GM13977 (cell line): ENCODE results near the gene FAM236A.
"Not testable (repeated sequence)": the region's sequence is repeated elsewhere in the genome, so short reads cannot be mapped to it uniquely, and the experiment has no call there.

Experiments
- DNase-seq: peaks from one replicate; pipeline ENCODE4 v3.0.0; 2012; ENCODE audit warnings: low spot score
- in situ Hi-C: fragments of 300-500 bp; cut with MboI; formaldehyde crosslinking; loops from one replicate; pipeline ENCODE4 v1.12.0; 2022; ENCODE audit warnings: low sequenced_read_pairs, low pct_unique_long_range_greater_than_20kb, mixed read lengths, inconsistent platforms; ENCODE audit not compliant: unreplicated experiment

The FAM236A gene

GRCh38 chrX:72937906-72938305 lies at the start of gene FAM236A:
Gene FAM236A, plus strand, starts transcription at chrX:72938206. Its CDS starts 57 bp downstream, at chrX:72938263.
- in situ Hi-C loops, DNase-seq: not testable (repeated sequence)

GRCh38 chrX:72889740-72890139 lies 48.3 kb upstream of the FAM236A start:
- in situ Hi-C loops, DNase-seq: not testable (repeated sequence)

DNA sequence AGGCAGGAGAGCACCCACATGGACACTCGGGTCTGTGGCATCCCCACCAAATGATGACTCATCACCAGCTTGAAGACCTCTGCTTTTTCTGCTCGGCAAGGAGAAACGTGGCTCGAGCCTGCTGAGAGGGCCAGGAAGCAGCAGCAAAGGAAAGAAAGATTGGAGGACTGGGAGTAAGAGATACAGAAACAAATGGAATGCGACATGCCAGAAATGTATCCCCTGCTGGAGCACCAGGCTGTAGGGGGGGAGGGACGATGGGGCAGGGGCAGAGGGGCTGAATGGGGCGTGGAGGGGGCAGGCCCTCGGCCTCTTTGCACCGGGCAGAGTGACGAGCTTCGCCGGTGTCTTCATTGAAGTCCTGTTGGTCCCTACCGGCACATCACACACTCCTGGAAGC lies 25.7 kb upstream of the FAM236A start, which contains the start of gene FAM236C:
FAM236C (plus strand) TSS at position 301 of the 400 bp plus-strand sequence. CDS start 100 bp downstream, outside the sequence.
- in situ Hi-C loops, DNase-seq: not testable (repeated sequence)

DNA sequence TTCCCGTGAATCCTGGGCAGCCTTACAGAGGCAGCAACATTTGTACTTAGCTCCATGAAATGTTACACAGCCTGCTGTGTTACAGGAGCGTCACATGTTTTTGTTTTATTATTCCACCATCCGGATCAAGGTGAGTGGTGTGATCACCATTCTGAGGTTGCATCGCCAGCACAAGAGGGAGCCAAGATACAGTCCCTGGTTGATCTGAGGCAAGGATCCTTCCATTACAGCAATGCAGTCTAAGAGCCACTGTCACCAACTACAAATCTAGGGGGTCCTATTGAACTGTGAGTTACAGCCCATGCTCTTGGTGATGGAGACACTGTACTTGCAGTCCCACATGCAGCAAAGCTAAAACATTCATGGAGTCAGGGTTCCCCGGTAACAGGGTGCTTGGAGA lies 21.9 kb upstream of the FAM236A start:
- in situ Hi-C loops, DNase-seq: not testable (repeated sequence)

GRCh38 chrX:72932283-72932682 lies 5.7 kb upstream of the FAM236A start:
- DNase-seq, in situ Hi-C loops: not testable (repeated sequence)

- in situ Hi-C loops, DNase-seq: not testable (repeated sequence)
These were observed 1.6 kb upstream of the FAM236A start for GRCh38 chrX:72936455-72936854.

GRCh38 chrX:72936882-72937455 lies 1.0 kb upstream of the FAM236A start:
- DNase-seq, in situ Hi-C loops: not testable (repeated sequence)

- DNase-seq, in situ Hi-C loops: not testable (repeated sequence)
These were observed 4.3 kb downstream of the FAM236A start for GRCh38 chrX:72942272-72942671.

DNA sequence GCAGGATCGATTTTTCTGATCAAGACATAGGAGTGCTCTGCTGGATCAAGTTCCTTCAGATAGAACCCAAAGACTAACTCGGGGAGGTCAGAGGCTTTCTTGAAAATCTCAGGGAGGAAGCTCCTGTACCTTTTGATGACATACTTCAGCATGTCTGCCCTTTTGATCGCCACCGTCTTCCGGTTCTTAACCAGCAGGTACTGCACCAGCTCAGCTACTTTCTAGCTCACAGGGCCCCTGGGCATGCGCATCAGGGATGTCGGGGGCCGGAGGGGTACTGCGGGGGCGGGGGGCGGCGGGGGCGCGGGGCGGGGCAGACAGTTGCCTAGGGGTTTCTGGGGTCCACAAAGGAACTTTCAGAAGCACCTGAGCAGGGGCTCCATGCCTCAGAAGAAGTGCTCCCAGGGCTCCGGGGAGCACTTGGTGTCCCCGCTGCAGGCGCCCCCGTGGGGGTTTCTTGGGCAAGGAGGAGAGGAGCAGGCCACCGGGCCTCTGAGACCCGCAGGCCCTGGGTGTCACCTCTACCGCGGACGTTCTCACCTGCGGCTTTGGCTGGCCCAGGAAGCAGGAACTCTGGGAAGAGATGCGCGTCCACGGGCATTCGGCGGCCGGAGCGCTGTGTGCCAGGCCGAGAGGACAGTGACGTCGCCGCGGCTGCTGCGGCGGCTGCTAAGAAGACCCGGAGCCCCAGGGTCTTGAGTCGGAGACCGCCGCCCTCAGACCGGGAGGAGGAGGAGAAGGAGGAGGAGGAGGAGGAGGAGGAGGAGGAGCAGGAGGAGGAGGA lies 5.2 kb downstream of the FAM236A start:
- DNase-seq, in situ Hi-C loops: not testable (repeated sequence)

DNA sequence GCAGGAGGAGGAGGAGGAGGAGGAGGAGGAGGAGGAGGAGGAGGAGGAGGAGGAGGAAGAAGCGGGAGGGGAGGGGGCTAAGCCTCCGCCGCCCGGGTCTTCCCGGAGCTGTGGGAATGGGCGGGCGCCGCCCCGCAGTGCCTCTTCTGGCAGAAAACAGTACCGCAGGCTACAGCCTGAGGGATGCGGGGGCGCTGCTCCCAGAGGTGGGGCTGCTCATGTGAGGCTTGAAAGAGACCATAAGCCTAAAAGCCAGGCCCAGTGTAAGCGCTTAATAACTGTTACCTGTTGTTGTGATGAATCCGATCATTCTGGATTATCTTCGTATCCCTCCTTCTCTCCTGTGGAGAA lies 5.8 kb downstream of the FAM236A start, which contains the start of gene DMRTC1:
DMRTC1 (minus strand) TSS at position 19 of the 351 bp plus-strand sequence. CDS start 68,143 bp downstream, outside the sequence.
- in situ Hi-C loops, result not testable (repeated sequence)

DNA sequence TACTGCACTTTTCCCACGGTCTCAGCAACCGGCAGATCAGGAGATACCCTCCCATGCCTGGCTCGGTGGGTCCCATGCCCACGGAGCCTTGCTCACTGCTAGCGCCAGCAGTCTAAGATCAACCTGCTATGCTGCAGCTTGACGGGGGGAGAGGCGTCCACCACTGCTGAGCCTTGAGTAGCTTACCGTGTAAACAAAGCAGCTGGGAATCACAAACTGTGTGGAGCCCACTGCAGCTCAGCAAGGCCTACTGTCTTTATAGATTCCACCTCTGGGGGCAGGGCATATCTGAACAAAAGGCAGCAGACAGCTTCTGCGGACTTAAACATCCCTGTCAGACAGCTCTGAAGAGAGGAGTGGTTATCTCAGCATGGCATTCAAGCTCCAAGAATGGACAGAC lies 22.0 kb downstream of the FAM236A start:
- in situ Hi-C loops, DNase-seq: not testable (repeated sequence)

More for the DNA sequence above, 5.8 kb downstream of the FAM236A start, which contains the start of gene DMRTC1:
- DNase-seq, result not testable (repeated sequence)

GRCh38 chrX:72971859-72972258 lies 33.9 kb downstream of the FAM236A start:
- in situ Hi-C loops, DNase-seq: not testable (repeated sequence)

DNA sequence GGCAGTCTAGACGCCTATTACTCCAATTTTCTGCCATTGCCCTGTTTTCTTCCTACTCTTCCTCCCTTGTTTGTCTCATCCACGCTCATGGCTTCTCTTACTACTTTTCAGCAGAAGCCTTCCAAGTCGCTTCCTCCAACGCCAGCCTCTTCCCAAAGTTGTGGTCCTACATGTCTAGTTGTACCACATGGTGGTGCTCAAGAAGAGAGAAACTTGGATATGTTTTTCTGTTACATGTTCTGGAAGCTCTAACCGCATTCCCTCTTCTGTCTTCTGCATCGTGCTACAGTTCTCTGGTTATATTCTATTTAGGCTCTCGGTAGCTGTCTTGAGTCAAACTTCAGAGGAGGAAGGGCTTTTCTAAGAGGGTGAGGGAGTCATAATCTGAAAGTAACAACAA lies 36.9 kb downstream of the FAM236A start:
- in situ Hi-C loops, DNase-seq: not testable (repeated sequence)

DNA sequence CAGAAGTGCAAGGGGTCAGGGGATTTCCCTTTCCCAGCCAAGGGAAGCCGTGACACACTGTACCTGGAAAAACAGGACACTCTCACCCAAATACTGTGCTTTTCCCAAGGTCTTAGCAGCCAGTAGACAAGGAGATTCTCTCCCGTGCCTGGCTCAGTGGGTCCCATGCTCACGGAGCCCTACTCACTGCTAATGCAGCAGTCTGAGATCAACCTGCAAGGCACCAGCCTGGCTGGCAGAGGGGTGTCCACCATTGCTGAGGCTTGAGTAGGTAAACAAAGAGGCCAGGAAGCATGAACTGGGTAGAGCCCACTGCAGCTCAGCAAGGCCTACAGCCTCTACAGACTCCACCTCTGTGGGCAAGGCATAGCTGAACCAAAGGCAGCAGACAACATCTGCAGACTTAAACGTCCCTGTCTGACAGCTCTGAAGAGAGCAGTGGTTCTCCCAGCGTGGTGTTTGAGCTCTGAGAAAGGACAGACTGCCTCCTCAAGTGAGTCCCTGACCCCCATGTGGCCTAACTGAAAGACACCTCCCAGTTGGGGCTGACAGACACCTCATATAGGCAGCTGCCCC lies 43.0 kb downstream of the FAM236A start:
- DNase-seq, in situ Hi-C loops: not testable (repeated sequence)
